Measurements from ENCODE around the gene POLR1B. TPM values are rescaled to one million over a fixed set of nuclear protein-coding genes. Genes with fewer than 3 reads are reported as not detected.
"Not testable (repeated sequence)": the region's sequence is repeated elsewhere in the genome, so short reads cannot be mapped to it uniquely, and the experiment has no call there.

Gene POLR1B
- total and polyA plus RNA-seq, 3 donors from 2014 or later, result 26.9 to 59.2 (median 29.8) TPM

GRCh38 chr2:112547333-112547732 lies 5.1 kb downstream of the POLR1B start:
- Histone ChIP-seq H3K27ac (no peak overlapping the region), H3K4me3 (no peak overlapping the region), H3K4me1 (peaks cover 9% of the 10 kb centered on the region), H3K27me3 (no peaks in the 10 kb centered on the region), H3K9me3 (no peaks in the 10 kb centered on the region), H3K36me3 (ENCODE audit: low read depth, missing control alignments) (no peaks in the 10 kb centered on the region)
- DNase-seq, result no peak
- intact Hi-C loops (cut with DNase I; ENCODE audit: low total_unique reads), result no loop called here
- WGBS, 2 donors, result 89 to 91% methylated on average over 4 of the region's 4 CpGs
- TF ChIP-seq POLR2A (IDR thresholded peaks at IDR 0.05) (no peak), CTCF (IDR thresholded peaks at IDR 0.05) (no peak)

DNA sequence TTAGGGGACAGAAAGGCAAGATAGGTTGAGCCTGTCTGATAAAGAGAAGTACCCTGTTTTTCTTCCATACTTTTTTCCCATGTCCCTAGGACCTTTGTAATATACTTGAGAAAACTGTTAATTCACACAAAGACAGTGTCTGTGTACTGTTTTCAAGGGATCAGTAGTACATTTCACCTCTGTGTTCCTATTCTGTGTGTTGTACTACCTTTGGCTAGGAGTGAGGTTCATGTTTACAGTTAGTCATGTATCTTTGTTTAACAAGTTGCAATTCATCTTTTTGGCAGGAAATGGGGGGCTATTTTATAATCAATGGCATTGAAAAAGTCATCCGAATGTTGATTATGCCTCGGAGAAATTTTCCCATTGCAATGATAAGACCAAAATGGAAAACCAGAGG lies 6.7 kb downstream of the POLR1B start:
- no peak for DNase-seq
- Histone ChIP-seq H3K27ac (no peak overlapping the region), H3K36me3 (ENCODE audit: low read depth, missing control alignments) (no peaks in the 10 kb centered on the region), H3K27me3 (no peaks in the 10 kb centered on the region), H3K4me1 (no peaks in the 10 kb centered on the region), H3K4me3 (no peak overlapping the region), H3K9me3 (no peaks in the 10 kb centered on the region)
- intact Hi-C loops (cut with DNase I; ENCODE audit: low total_unique reads), result no loop called here
- WGBS, 2 donors, result 94 to 96% methylated on average over 2 of the region's 2 CpGs
- TF ChIP-seq CTCF (IDR thresholded peaks at IDR 0.05), result no peak
- no peak for TF ChIP-seq POLR2A (IDR thresholded peaks at IDR 0.05)

DNA sequence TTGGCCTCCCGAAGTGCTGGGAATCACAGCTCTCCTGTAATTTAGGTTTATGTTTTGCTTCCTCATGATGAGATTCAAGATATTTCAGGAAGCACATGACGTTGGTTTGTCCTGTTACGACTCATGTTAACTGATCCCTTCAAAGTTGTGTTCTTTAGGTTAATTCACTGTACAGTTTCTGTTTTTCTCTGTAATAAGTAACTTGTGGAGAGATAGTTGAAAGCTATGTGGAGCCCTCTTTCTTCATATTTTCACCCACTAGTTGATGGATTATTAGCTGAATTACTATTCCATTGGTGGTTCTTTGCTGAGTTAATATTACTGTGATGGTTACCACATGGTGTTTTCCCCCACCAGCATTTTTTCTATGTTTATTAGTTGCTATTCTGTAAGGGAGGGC lies 23.8 kb downstream of the POLR1B start:
- DNase-seq, result no peak
- WGBS, 2 donors, result 85 to 90% methylated on average over 3 of the region's 3 CpGs
- H3K9me3 ChIP-seq, result no peaks in the 10 kb centered on the region
- no peaks in the 10 kb centered on the region for H3K36me3 ChIP-seq (ENCODE audit: low read depth, missing control alignments)
- H3K4me3 ChIP-seq, result no peak overlapping the region
- intact Hi-C loops (cut with DNase I; ENCODE audit: low total_unique reads), result no loop called here
- no peaks in the 10 kb centered on the region for H3K4me1 ChIP-seq
- TF ChIP-seq CTCF (IDR thresholded peaks at IDR 0.05) (no peak), POLR2A (IDR thresholded peaks at IDR 0.05) (no peak)
- no peak overlapping the region for H3K27ac ChIP-seq
- H3K27me3 ChIP-seq, result no peaks in the 10 kb centered on the region

GRCh38 chr2:112566508-112566907 lies 24.2 kb downstream of the POLR1B start:
- H3K27ac ChIP-seq; H3K36me3 ChIP-seq (ENCODE audit: low read depth, missing control alignments); H3K27me3 ChIP-seq; intact Hi-C loops (cut with DNase I; ENCODE audit: low total_unique reads); H3K9me3 ChIP-seq; H3K4me1 ChIP-seq; DNase-seq; H3K4me3 ChIP-seq: not testable (repeated sequence)
- WGBS, 2 donors, result 82 to 90% methylated on average over 5 of the region's 5 CpGs

GRCh38 chr2:112572005-112572404 lies 29.7 kb downstream of the POLR1B start:
- Histone ChIP-seq H3K27ac (no peak overlapping the region), H3K27me3 (no peaks in the 10 kb centered on the region), H3K4me1 (no peaks in the 10 kb centered on the region), H3K36me3 (ENCODE audit: low read depth, missing control alignments) (no peaks in the 10 kb centered on the region), H3K9me3 (no peaks in the 10 kb centered on the region), H3K4me3 (no peak overlapping the region)
- 77 to 88% methylated on average over 7 of the region's 7 CpGs for WGBS, 2 donors
- intact Hi-C loops (cut with DNase I; ENCODE audit: low total_unique reads), result no loop called here
- no peak for TF ChIP-seq POLR2A (IDR thresholded peaks at IDR 0.05)
- TF ChIP-seq CTCF (IDR thresholded peaks at IDR 0.05), result no peak
- no peak for DNase-seq

Data from testis (tissue), 3 donors.